ENCODE data around the gene PAPSS2.

DNA sequence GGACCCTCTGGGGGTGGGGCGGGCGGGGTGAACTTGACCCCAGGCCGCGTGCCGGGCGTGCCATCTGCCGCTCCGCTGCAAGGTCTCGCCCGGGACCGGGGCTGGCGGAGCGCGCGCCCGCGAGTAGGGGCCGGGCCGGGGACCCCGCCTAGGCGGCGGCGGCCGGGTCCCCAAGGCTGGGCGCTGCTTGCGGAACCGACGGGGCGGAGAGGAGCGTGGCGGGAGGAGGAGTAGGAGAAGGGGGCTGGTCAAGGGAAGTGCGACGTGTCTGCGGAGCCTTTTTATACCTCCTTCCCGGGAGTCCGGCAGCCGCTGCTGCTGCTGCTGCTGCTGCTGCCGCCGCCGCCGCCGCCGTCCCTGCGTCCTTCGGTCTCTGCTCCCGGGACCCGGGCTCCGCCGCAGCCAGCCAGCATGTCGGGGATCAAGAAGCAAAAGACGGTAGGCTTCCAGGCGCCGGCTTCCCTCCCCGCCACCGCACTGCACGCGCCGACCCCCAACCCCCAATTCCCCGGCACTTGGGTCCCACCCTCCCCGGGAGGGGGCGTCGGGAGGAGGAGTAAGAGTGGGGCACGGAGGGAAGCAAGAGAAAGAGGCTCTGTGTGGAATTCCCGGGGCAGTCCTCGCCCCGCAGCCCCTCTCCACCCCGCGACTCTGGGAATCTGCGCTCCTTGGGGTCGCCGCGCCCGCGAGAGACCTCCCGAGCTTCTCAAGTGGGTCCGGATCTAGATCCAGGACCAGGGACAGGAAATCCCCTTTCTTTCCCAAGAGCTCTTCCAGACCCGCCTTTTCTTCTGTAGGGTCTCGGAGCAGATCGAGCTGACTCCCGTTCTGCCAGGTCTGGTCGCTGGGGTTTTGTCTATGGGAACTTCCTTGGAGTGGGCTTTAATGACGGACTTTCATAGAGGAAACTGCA, at the start of gene PAPSS2:
- TF ChIP-seq EZH2 (IDR thresholded peaks at IDR 0.05; ENCODE audit: insufficient read depth, poor library complexity, severe bottlenecking) (no peak), EZH2phosphoT487 (IDR thresholded peaks at IDR 0.05; ENCODE audit: insufficient read depth, low read depth) (no peak)

Data from GM23248 (cell line).